K562 (cell line): Measurements from ENCODE around the gene UNC45A. TPM values are rescaled to one million over a fixed set of nuclear protein-coding genes. Genes with fewer than 3 reads are reported as not detected.
A peak's percentile ranks its signal among the peaks of the same experiment; 100 is the strongest.

Source experiments
- CBX5 ChIP-seq: IDR thresholded peaks from 2 replicates; pipeline ENCODE4 v1.6.1; 2014; ENCODE audit warnings: low read depth, borderline replicate concordance
- COPS2 ChIP-seq: fragments of 450-650 bp; conservative IDR thresholded peaks from 2 replicates; pipeline ENCODE4 v1.6.1; 2016; ENCODE audit warnings: mild to moderate bottlenecking, moderate library complexity
- CREB3 ChIP-seq: fragments of 450-650 bp; conservative IDR thresholded peaks from 2 replicates; pipeline ENCODE4 v1.6.1; 2016; ENCODE audit warnings: missing genetic modification characterization, low read depth, mild to moderate bottlenecking, missing compliant biosample characterization, moderate library complexity
- EP400 ChIP-seq: fragments of 450-650 bp; IDR thresholded peaks from 2 replicates; pipeline ENCODE4 v1.6.1; 2017; ENCODE audit warnings: antibody characterized with exemption, mild to moderate bottlenecking, moderate library complexity
- HNRNPH1 ChIP-seq: fragments of 200-400 bp; formaldehyde crosslinking; optimal IDR thresholded peaks from 2 replicates; pipeline ENCODE3; 2017; ENCODE audit warnings: low read depth, mild to moderate bottlenecking, low read length, moderate library complexity
- HOXB6 ChIP-seq: fragments of 250-450 bp; sonication (Bioruptor Pico); IDR thresholded peaks from 2 replicates; pipeline ENCODE4 v1.5.1; 2022; ENCODE audit warnings: mild to moderate bottlenecking, borderline replicate concordance
- L3MBTL2 ChIP-seq: fragments of 450-650 bp; IDR thresholded peaks from 2 replicates; pipeline ENCODE4 v1.6.1; 2016; ENCODE audit warnings: mild to moderate bottlenecking, moderate library complexity
- PHF8 ChIP-seq: fragments of 200-600 bp; sonication (generic); IDR thresholded peaks from 2 replicates; pipeline ENCODE4 v1.6.1; 2012; ENCODE audit warnings: mixed run types, mild to moderate bottlenecking, inconsistent platforms, low read length, moderate library complexity, borderline replicate concordance
- PRPF4 ChIP-seq: fragments of 200-400 bp; formaldehyde crosslinking; IDR thresholded peaks from one replicate; pipeline ENCODE4 v1.6.1; 2017; ENCODE audit warnings: low read length, low read depth, mild to moderate bottlenecking; ENCODE audit not compliant: insufficient read depth, poor library complexity, severe bottlenecking
- RBBP5 ChIP-seq: fragments of 200-600 bp; sonication (generic); IDR thresholded peaks from 2 replicates; pipeline ENCODE4 v1.6.1; 2012; ENCODE audit warnings: borderline replicate concordance, mild to moderate bottlenecking, low read length, control low read depth, inconsistent platforms; ENCODE audit not compliant: insufficient read depth, poor library complexity, severe bottlenecking
- SMARCC2 ChIP-seq: fragments of 450-650 bp; IDR thresholded peaks from 2 replicates; pipeline ENCODE4 v1.6.1; 2017; ENCODE audit warnings: antibody characterized with exemption, moderate library complexity, mild to moderate bottlenecking, low read depth
- SMC3 ChIP-seq: conservative IDR thresholded peaks from 2 replicates; pipeline ENCODE4 v1.6.1; 2011; ENCODE audit warnings: low read depth, low read length, improper control_type of control experiment; ENCODE audit not compliant: insufficient read depth
- WHSC1 ChIP-seq: IDR thresholded peaks from one replicate; pipeline ENCODE4 v1.6.1; 2012; ENCODE audit warnings: low read length, control low read depth, inconsistent platforms
- YY1 ChIP-seq, 3 experiments: IDR thresholded peaks; 2 replicates each; pipeline ENCODE4 v1.6.1; 2011; ENCODE audit warnings: low read length in 2 of 3, mild to moderate bottlenecking in 2 of 3, moderate library complexity in 2 of 3, borderline replicate concordance in 1 of 3, control low read depth in 1 of 3, low read depth in 1 of 3; ENCODE audit not compliant: insufficient read depth in 3 of 3, insufficient replicate concordance in 2 of 3, control insufficient read depth in 1 of 3, insufficient read length in 1 of 3; ENCODE audit errors: extremely low read depth in 1 of 3
- ZNF224 ChIP-seq: sonication (generic); formaldehyde crosslinking; IDR thresholded peaks from 2 replicates; pipeline ENCODE4 v1.8.0; 2022; ENCODE audit warnings: mild to moderate bottlenecking, missing genetic modification reagents
- polyA plus RNA-seq, 8 experiments: library from polyadenylated mRNA; depleted of rRNA in 4 of 8; stranded (reverse) in 5 of 8; unstranded in 3 of 8; fragments of >200 nt; fragmentation: Nextera tagmentation in 2 of 8; fragmentation: Illumina TruSeq in 1 of 8; extraction: Ambion mirVana in 2 of 8; extraction: Trizol in 1 of 8; gene quantifications; 2 replicates each; pipeline versions ENCODE4 v1.2.1 to v1.2.3, GENCODE V29; 2011 to 2014; ENCODE audit warnings: inconsistent platforms in 1 of 8, missing spikeins in 1 of 8
- total RNA-seq, 7 experiments: library from RNA; depleted of rRNA in 6 of 7; stranded (reverse); fragments of >200 nt in 6 of 7; fragmentation: Illumina TruSeq in 2 of 7; extraction: Trizol in 2 of 7; gene quantifications; 2 replicates each; pipeline versions ENCODE4 v1.2.1 to v1.2.3, GENCODE V29; 2011 to 2021; ENCODE audit warnings: low replicate concordance in 1 of 7
- TF ChIP-seq, protein P1 (sequence below): sonication (generic); formaldehyde crosslinking; IDR thresholded peaks from 2 replicates; pipeline ENCODE4 v1.8.0; 2023; ENCODE audit warnings: mild to moderate bottlenecking, missing genetic modification reagents
- TF ChIP-seq, protein P2 (sequence below): fragments of 200-800 bp; sonication (Bioruptor generic); IDR thresholded peaks from 2 replicates; pipeline ENCODE4 v1.6.1; 2016; ENCODE audit warnings: missing genetic modification characterization, missing compliant biosample characterization

Gene UNC45A
- total and polyA plus RNA-seq, 9 of the 15 experiments (the other 6 are each of a cell fraction or from before 2014, with no cell fraction given), result 22.4 to 79.3 (median 43.7) TPM

GRCh38 chr15:90895571-90896117 is 39.4 kb upstream of the UNC45A start (continued):
- TF ChIP-seq, protein P1, sequence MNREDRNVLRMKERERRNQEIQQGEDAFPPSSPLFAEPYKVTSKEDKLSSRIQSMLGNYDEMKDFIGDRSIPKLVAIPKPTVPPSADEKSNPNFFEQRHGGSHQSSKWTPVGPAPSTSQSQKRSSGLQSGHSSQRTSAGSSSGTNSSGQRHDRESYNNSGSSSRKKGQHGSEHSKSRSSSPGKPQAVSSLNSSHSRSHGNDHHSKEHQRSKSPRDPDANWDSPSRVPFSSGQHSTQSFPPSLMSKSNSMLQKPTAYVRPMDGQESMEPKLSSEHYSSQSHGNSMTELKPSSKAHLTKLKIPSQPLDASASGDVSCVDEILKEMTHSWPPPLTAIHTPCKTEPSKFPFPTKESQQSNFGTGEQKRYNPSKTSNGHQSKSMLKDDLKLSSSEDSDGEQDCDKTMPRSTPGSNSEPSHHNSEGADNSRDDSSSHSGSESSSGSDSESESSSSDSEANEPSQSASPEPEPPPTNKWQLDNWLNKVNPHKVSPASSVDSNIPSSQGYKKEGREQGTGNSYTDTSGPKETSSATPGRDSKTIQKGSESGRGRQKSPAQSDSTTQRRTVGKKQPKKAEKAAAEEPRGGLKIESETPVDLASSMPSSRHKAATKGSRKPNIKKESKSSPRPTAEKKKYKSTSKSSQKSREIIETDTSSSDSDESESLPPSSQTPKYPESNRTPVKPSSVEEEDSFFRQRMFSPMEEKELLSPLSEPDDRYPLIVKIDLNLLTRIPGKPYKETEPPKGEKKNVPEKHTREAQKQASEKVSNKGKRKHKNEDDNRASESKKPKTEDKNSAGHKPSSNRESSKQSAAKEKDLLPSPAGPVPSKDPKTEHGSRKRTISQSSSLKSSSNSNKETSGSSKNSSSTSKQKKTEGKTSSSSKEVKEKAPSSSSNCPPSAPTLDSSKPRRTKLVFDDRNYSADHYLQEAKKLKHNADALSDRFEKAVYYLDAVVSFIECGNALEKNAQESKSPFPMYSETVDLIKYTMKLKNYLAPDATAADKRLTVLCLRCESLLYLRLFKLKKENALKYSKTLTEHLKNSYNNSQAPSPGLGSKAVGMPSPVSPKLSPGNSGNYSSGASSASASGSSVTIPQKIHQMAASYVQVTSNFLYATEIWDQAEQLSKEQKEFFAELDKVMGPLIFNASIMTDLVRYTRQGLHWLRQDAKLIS (CRISPR knock-in tag), result no peak
- TF ChIP-seq CBX5, result no peak
- peak; percentile 52; the same call in 1 of the 2 replicates for TF ChIP-seq EP400
- peak; percentile 52 for TF ChIP-seq SMC3
- no peak for TF ChIP-seq ZNF224 (CRISPR knock-in tag)
- no peak for TF ChIP-seq PHF8
- TF ChIP-seq RBBP5, result no peak
- no peak for TF ChIP-seq SMARCC2
- TF ChIP-seq HNRNPH1, result no peak
- TF ChIP-seq PRPF4, result no peak
- TF ChIP-seq WHSC1, result no peak
- TF ChIP-seq COPS2, result no peak
- TF ChIP-seq L3MBTL2, result no peak
- TF ChIP-seq CREB3 (tag), result no peak
- TF ChIP-seq HOXB6, result no peak
- TF ChIP-seq, protein P2, sequence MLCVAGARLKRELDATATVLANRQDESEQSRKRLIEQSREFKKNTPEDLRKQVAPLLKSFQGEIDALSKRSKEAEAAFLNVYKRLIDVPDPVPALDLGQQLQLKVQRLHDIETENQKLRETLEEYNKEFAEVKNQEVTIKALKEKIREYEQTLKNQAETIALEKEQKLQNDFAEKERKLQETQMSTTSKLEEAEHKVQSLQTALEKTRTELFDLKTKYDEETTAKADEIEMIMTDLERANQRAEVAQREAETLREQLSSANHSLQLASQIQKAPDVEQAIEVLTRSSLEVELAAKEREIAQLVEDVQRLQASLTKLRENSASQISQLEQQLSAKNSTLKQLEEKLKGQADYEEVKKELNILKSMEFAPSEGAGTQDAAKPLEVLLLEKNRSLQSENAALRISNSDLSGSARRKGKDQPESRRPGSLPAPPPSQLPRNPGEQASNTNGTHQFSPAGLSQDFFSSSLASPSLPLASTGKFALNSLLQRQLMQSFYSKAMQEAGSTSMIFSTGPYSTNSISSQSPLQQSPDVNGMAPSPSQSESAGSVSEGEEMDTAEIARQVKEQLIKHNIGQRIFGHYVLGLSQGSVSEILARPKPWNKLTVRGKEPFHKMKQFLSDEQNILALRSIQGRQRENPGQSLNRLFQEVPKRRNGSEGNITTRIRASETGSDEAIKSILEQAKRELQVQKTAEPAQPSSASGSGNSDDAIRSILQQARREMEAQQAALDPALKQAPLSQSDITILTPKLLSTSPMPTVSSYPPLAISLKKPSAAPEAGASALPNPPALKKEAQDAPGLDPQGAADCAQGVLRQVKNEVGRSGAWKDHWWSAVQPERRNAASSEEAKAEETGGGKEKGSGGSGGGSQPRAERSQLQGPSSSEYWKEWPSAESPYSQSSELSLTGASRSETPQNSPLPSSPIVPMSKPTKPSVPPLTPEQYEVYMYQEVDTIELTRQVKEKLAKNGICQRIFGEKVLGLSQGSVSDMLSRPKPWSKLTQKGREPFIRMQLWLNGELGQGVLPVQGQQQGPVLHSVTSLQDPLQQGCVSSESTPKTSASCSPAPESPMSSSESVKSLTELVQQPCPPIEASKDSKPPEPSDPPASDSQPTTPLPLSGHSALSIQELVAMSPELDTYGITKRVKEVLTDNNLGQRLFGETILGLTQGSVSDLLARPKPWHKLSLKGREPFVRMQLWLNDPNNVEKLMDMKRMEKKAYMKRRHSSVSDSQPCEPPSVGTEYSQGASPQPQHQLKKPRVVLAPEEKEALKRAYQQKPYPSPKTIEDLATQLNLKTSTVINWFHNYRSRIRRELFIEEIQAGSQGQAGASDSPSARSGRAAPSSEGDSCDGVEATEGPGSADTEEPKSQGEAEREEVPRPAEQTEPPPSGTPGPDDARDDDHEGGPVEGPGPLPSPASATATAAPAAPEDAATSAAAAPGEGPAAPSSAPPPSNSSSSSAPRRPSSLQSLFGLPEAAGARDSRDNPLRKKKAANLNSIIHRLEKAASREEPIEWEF (CRISPR knock-in tag), result no peak
- TF ChIP-seq YY1 (IDR thresholded peaks at IDR 0.05; ENCODE audit: borderline replicate concordance in 1 of 3, control insufficient read depth in 1 of 3, extremely low read depth in 1 of 3, insufficient read depth in 3 of 3, insufficient read length in 1 of 3, insufficient replicate concordance in 2 of 3, low read depth in 1 of 3, low read length in 2 of 3), result peak in 1 of 3 experiments; percentile 11
